GM12874 (cell line): Measurements from ENCODE around the gene UBE2N.

ENCODE experiments used
- TF ChIP-seq, protein P1 (sequence below): IDR thresholded peaks from 2 replicates; pipeline ENCODE4 v1.5.1; 2011; ENCODE audit warnings: low read depth, mild to moderate bottlenecking, control low read depth, low read length, moderate library complexity; ENCODE audit not compliant: insufficient read depth

Gene UBE2N

DNA sequence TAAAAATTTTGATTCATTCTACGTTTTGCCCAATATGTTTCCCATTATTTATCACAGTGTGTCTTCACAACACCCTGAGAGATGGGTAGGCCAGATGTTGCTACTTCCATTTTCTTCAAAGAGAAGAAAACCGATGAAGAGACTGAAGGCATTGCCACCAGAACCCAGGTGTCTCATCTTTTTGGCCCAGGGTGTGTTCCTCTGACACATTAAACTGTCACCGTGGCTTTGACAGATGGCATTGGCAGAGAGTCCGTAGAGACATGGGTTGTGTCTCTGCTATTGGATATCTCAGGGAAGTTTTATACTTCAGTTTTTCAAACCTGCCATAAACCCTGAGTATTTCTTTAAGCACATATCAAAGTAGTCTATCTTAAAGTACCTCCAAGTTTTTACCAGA lies 75.3 kb downstream of the UBE2N start:
- TF ChIP-seq, protein P1, sequence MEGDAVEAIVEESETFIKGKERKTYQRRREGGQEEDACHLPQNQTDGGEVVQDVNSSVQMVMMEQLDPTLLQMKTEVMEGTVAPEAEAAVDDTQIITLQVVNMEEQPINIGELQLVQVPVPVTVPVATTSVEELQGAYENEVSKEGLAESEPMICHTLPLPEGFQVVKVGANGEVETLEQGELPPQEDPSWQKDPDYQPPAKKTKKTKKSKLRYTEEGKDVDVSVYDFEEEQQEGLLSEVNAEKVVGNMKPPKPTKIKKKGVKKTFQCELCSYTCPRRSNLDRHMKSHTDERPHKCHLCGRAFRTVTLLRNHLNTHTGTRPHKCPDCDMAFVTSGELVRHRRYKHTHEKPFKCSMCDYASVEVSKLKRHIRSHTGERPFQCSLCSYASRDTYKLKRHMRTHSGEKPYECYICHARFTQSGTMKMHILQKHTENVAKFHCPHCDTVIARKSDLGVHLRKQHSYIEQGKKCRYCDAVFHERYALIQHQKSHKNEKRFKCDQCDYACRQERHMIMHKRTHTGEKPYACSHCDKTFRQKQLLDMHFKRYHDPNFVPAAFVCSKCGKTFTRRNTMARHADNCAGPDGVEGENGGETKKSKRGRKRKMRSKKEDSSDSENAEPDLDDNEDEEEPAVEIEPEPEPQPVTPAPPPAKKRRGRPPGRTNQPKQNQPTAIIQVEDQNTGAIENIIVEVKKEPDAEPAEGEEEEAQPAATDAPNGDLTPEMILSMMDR: no peak

GRCh38 chr12:93365616-93366405 lies 75.9 kb downstream of the UBE2N start:
- TF ChIP-seq, protein P1: no peak

GRCh38 chr12:93363841-93364297 lies 77.9 kb downstream of the UBE2N start:
- TF ChIP-seq, protein P1: no peak

GRCh38 chr12:93361151-93361919 lies 80.4 kb downstream of the UBE2N start:
- TF ChIP-seq, protein P1: no peak

DNA sequence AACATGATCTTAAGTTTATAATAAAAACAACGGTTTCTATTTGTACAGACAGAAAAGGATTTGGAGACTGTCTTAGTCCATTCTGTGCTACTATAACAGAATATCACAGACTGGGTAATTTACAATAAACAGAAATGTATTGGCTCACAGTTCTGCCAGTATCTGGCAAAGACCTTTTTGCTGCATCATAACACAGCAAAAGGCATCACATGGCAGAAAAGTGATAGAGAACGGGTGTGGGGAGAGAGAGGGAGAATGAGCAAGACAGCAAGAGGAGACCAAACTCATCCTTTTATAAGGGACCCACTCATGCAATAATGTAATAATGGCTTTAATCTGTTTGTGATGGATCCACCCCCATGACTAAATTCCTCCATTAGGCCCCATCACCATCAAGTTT lies 81.1 kb downstream of the UBE2N start:
- TF ChIP-seq, protein P1: no peak

GRCh38 chr12:93358821-93359220 lies 82.9 kb downstream of the UBE2N start:
- TF ChIP-seq, protein P1: no peak

DNA sequence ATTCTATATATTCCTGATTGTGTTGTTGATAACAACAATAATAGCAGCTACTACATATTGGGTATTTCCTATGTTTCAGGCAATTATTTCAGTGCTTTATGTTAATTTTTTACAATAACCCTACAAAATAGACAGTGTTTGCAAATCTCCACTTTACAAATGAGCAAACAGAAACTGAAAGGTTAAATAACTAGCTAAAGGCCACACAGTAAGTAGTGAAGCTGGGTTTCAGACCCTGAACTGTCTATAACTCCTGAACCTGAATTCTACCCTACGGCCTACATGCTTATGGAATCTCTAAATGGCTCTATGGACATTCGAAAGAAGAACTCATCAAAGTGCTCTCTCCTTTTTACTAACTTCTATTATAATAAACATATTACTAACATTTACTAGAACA lies 83.7 kb downstream of the UBE2N start:
- TF ChIP-seq, protein P1: no peak
